Transverse colon (tissue), 4 donors: ENCODE data around the gene SETD9. TPM values are rescaled to one million over a fixed set of nuclear protein-coding genes. Genes with fewer than 3 reads are reported as not detected.

ENCODE experiments used
- DNase-seq: peaks from one replicate; pipeline ENCODE4 v3.0.0-alpha.2; 2019
- H3K27ac ChIP-seq, 4 donors: fragments of 200-600 bp; sonication (generic); 2 replicates each; pipeline ENCODE4 v1.5.1; 2016 to 2018; ENCODE audit warnings: inconsistent platforms in 4 of 4
- H3K27me3 ChIP-seq: fragments of 200-600 bp; sonication (generic); 2 replicates; pipeline ENCODE4 v1.5.1; 2017; ENCODE audit warnings: inconsistent platforms
- H3K36me3 ChIP-seq, 4 donors: fragments of 200-600 bp; sonication (generic); 2 replicates each; pipeline ENCODE4 v1.5.1; 2017 to 2019; ENCODE audit warnings: inconsistent platforms in 4 of 4
- H3K4me1 ChIP-seq, 4 donors: fragments of 200-600 bp; sonication (generic); 2 replicates each; pipeline ENCODE4 v1.5.1; 2017 to 2020; ENCODE audit warnings: inconsistent platforms in 4 of 4
- H3K4me3 ChIP-seq, 4 donors: fragments of 200-600 bp; sonication (generic); 1 replicate in 1 of 4; 2 replicates in 3 of 4; pipeline versions ENCODE4 v1.5.1 to v1.6.1; 2017 to 2019; ENCODE audit warnings: inconsistent platforms in 4 of 4
- H3K9me3 ChIP-seq, 2 donors: fragments of 200-600 bp; sonication (generic); 2 replicates each; pipeline ENCODE4 v1.5.1; 2017 to 2019; ENCODE audit warnings: inconsistent platforms in 2 of 2
- CTCF ChIP-seq, 5 experiments: fragments of 200-600 bp in 3 of 5; fragments of 450-650 bp in 2 of 5; sonication (generic) in 3 of 5; IDR thresholded peaks; 1 replicate in 2 of 5; 2 replicates in 3 of 5; pipeline ENCODE4 v1.5.1; 2016 to 2017; ENCODE audit warnings: antibody characterized with exemption in 5 of 5, inconsistent platforms in 3 of 5, mild to moderate bottlenecking in 2 of 5, moderate library complexity in 1 of 5
- EP300 ChIP-seq: sonication (generic); formaldehyde crosslinking; IDR thresholded peaks from one replicate; pipeline ENCODE4 v1.6.1; 2017; ENCODE audit warnings: antibody characterized with exemption, low read depth
- POLR2A ChIP-seq: fragments of 450-650 bp; IDR thresholded peaks from one replicate; pipeline ENCODE4 v1.6.1; 2016; ENCODE audit warnings: antibody characterized with exemption, mild to moderate bottlenecking, moderate library complexity
- POLR2AphosphoS5 ChIP-seq, 3 donors: sonication (generic); formaldehyde crosslinking; IDR thresholded peaks; one replicate each; pipeline ENCODE4 v1.6.1; 2016; ENCODE audit warnings: antibody characterized with exemption in 3 of 3
- WGBS, 2 donors: methylation state at CpG; one replicate each; pipeline ENCODE4 v1.1.5; 2018; ENCODE audit warnings: low coverage in 1 of 2; 5-methylcytosine and 5-hydroxymethylcytosine counted together
- in situ Hi-C, 4 donors: fragments of 200-750 bp; cut with MboI; loops; one replicate each; pipeline versions ENCODE4 v1.15.0 to v1.15.1; 2017; ENCODE audit warnings: low sequenced_read_pairs in 3 of 4, low pct_ligation_motif_present in 1 of 4, low pct_unique_long_range_greater_than_20kb in 1 of 4
- intact Hi-C: fragments of 100-400 bp; cut with DNase I; formaldehyde crosslinking; loops from one replicate; pipeline ENCODE4 v1.15.1; 2023; ENCODE audit warnings: low total_unique reads
- total RNA-seq, 4 donors: library from RNA; depleted of rRNA; stranded (reverse); fragments of >200 nt; gene quantifications; one replicate each; pipeline ENCODE4 v1.1.0, GENCODE V29; 2016

Gene SETD9
- total RNA-seq, 4 donors from 2014 or later: 26.6 to 27.9 TPM; not detected in 2

GRCh38 chr5:56934325-56934724 lies 24.9 kb downstream of the SETD9 start:
- in situ Hi-C loops: no loop called here
- no peak for DNase-seq
- 83 to 95% methylated on average over 1 of the region's 1 CpG for WGBS, 2 donors
- H3K36me3 ChIP-seq: peaks cover 0 to 81% (median 36%) of the 10 kb centered on the region in 4 donors
- intact Hi-C loops: no loop called here
- H3K27me3 ChIP-seq: no peaks in the 10 kb centered on the region
- no peak overlapping the region for H3K27ac ChIP-seq
- no peaks in the 10 kb centered on the region for H3K9me3 ChIP-seq
- TF ChIP-seq POLR2AphosphoS5 (IDR thresholded peaks at IDR 0.05) (no peak), CTCF (IDR thresholded peaks at IDR 0.05) (no peak), EP300 (no peak), POLR2A (no peak)
- H3K4me1 ChIP-seq: no peaks in the 10 kb centered on the region
- H3K4me3 ChIP-seq: no peak overlapping the region

- in situ Hi-C loops: no loop called here
- intact Hi-C loops: no loop called here
- DNase-seq: no peak
Observed at GRCh38 chr5:56938858-56939257, 29.5 kb downstream of the SETD9 start.

GRCh38 chr5:56941981-56942380 lies 32.6 kb downstream of the SETD9 start:
- no peak for TF ChIP-seq EP300
- TF ChIP-seq CTCF (IDR thresholded peaks at IDR 0.05): no peak
- no peak for TF ChIP-seq POLR2A
- TF ChIP-seq POLR2AphosphoS5 (IDR thresholded peaks at IDR 0.05): no peak
- DNase-seq: no peak
- Histone ChIP-seq H3K36me3 (peaks cover 0 to 59% (median 23%) of the 10 kb centered on the region in 4 donors), H3K4me1 (peaks cover 0 to 4% (median 0%) of the 10 kb centered on the region in 4 donors), H3K4me3 (no peak overlapping the region), H3K9me3 (no peaks in the 10 kb centered on the region), H3K27ac (no peak overlapping the region), H3K27me3 (no peaks in the 10 kb centered on the region)
- WGBS, 2 donors: 54 to 57% methylated on average over 1 of the region's 1 CpG
- in situ Hi-C loops (no loop called here), intact Hi-C loops (no loop called here)

More at GRCh38 chr5:56938858-56939257, 29.5 kb downstream of the SETD9 start:
- Histone ChIP-seq H3K4me1 (no peaks in the 10 kb centered on the region), H3K9me3 (no peaks in the 10 kb centered on the region), H3K4me3 (no peak overlapping the region), H3K36me3 (peaks cover 0 to 60% (median 27%) of the 10 kb centered on the region in 4 donors), H3K27me3 (no peaks in the 10 kb centered on the region), H3K27ac (no peak overlapping the region)
- 75 to 100% methylated on average over 1 of the region's 1 CpG for WGBS, 2 donors
- TF ChIP-seq EP300 (no peak), CTCF (IDR thresholded peaks at IDR 0.05) (no peak), POLR2A (no peak), POLR2AphosphoS5 (IDR thresholded peaks at IDR 0.05) (no peak)

- intact Hi-C loops (no loop called here), in situ Hi-C loops (no loop called here)
- Histone ChIP-seq H3K9me3 (no peaks in the 10 kb centered on the region), H3K36me3 (peaks cover 0 to 42% (median 12%) of the 10 kb centered on the region in 4 donors), H3K27me3 (no peaks in the 10 kb centered on the region), H3K4me1 (peaks cover 0 to 29% (median 9%) of the 10 kb centered on the region in 4 donors), H3K27ac (no peak overlapping the region), H3K4me3 (no peak overlapping the region)
- TF ChIP-seq EP300: no peak
- no peak for TF ChIP-seq POLR2AphosphoS5 (IDR thresholded peaks at IDR 0.05)
- no peak for TF ChIP-seq CTCF (IDR thresholded peaks at IDR 0.05)
- TF ChIP-seq POLR2A: no peak
- DNase-seq: no peak
Observed at GRCh38 chr5:56947052-56947451, 37.7 kb downstream of the SETD9 start.
